ENCODE data around the gene FOXN3.

FOXN3 gene

DNA sequence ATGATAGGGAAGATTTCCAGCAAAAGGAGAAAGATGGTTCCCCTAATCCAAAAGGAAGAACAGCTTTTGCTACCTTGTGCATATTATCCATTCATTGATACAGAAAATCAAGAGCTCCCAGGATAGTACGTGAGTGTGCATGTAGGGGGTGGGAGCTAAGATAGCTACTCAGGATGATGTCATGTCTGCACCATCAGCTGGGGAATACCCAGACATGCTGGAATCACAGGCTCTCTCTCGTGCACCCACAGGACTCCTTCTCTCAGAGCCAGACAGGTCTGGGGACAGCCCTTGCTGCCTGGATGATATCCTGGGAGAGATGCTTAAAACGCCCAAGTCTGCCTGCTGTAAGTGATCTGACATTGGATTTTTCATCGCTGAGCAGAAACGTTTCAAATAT lies 38.9 kb downstream of the FOXN3 start:
- H3K27ac ChIP-seq, result no peak overlapping the region
- DNase-seq (ENCODE audit: low spot score), result peak; percentile 38
- ChIA-PET POLR2A (ENCODE audit: low non-redundant PET) (interaction anchor here (0.5 kb wide), 1 partner anchor 78 kb away, joined by 3 read pairs; no protein-coding TSS in a partner anchor), CTCF (no interaction called here)
- TF ChIP-seq, protein P1, sequence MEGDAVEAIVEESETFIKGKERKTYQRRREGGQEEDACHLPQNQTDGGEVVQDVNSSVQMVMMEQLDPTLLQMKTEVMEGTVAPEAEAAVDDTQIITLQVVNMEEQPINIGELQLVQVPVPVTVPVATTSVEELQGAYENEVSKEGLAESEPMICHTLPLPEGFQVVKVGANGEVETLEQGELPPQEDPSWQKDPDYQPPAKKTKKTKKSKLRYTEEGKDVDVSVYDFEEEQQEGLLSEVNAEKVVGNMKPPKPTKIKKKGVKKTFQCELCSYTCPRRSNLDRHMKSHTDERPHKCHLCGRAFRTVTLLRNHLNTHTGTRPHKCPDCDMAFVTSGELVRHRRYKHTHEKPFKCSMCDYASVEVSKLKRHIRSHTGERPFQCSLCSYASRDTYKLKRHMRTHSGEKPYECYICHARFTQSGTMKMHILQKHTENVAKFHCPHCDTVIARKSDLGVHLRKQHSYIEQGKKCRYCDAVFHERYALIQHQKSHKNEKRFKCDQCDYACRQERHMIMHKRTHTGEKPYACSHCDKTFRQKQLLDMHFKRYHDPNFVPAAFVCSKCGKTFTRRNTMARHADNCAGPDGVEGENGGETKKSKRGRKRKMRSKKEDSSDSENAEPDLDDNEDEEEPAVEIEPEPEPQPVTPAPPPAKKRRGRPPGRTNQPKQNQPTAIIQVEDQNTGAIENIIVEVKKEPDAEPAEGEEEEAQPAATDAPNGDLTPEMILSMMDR (conservative IDR thresholded peaks at IDR 0.05; ENCODE audit: low read depth), result no peak

DNA sequence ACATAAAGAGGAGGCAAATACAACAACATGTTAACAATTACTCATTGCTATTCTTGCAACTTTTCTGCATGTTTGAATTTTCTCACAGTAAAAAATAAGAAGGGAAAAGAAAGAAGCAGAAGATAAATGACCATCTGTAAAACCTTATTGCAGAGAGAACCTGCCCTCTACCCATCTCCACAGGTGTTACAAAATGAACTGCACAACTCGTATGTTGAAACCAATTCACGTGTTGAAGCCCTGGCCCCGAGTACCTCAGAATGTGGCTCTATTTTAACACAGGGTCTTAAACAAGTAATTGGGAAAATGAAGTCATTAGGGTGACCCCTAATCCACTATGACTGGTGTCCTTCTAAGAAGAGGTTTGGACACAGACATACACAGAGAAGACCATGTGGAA lies 39.5 kb downstream of the FOXN3 start:
- ChIA-PET POLR2A (ENCODE audit: low non-redundant PET) (no interaction called here), CTCF (no interaction called here)
- no peak overlapping the region for H3K27ac ChIP-seq
- DNase-seq (ENCODE audit: low spot score), result no peak
- TF ChIP-seq, protein P1 (conservative IDR thresholded peaks at IDR 0.05; ENCODE audit: low read depth), result no peak

DNA sequence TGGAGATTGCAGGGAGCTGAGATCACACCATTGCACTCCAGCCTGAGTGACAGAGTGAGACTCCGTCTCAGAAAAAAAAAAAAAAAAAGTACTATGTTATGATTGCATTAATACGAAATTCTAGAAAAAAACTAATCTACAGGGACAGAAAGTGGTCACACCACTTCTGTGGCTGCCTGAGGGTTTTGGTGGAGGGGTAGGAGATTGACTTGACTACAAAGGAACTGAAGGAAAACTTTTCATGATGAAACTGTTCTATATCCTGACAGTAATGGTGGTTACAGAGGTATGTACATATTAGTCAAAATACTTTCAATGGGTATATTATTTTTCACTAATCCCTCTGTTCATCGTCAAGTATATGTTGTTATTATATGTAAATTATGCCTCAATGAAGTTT lies 42.1 kb downstream of the FOXN3 start:
- TF ChIP-seq, protein P1 (conservative IDR thresholded peaks at IDR 0.05; ENCODE audit: low read depth), result no peak
- DNase-seq (ENCODE audit: low spot score), result no peak
- H3K27ac ChIP-seq, result no peak overlapping the region
- ChIA-PET CTCF (no interaction called here), POLR2A (ENCODE audit: low non-redundant PET) (no interaction called here)

DNA sequence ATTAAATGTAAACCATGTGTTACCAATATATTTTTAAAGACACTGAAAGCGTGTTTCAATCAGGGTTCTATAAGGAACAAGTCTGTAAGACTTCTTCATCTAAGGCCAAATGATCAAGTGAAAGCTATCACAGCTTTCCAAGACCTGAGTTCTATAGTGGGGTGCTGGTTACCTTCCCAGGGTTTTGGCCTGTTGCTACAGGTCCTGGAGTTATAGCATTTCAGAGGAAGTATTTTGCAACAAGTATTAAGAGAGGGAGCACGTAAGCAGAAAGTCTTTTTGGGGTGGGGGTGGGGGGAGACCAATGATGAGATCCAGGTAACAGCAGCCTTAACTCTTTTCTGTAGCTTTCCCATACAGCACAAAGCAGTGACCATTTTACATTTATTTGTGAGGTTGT lies 43.8 kb downstream of the FOXN3 start:
- CTCF ChIA-PET, result no interaction called here
- TF ChIP-seq, protein P1 (conservative IDR thresholded peaks at IDR 0.05; ENCODE audit: low read depth), result no peak
- peak overlapping the region; percentile 35; the same call in 1 of the 2 replicates for H3K27ac ChIP-seq
- peak; percentile 13 for DNase-seq (ENCODE audit: low spot score)
- POLR2A ChIA-PET (ENCODE audit: low non-redundant PET), result no interaction called here

DNA sequence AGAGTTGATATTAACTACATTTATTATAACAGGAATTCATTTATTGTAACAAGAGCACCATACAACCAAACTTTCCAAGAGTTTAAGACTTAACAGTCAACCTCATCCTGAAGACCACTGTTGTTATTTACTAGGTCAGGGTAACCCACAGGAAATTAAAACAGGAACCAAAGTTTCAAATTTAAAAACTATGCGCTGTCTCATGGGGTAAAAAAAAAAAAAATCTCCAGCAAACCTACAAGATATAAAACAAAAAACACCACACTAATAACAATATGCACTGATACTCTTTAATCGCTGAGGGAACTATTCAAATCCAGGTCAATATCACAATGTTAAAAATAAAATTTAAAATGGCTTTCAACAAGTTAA lies 44.5 kb downstream of the FOXN3 start:
- H3K27ac ChIP-seq, result no peak overlapping the region; the same call in 1 of the 2 replicates
- POLR2A ChIA-PET (ENCODE audit: low non-redundant PET), result no interaction called here
- TF ChIP-seq, protein P1 (conservative IDR thresholded peaks at IDR 0.05; ENCODE audit: low read depth), result no peak
- DNase-seq (ENCODE audit: low spot score), result no peak
- CTCF ChIA-PET, result interaction anchor here (0.6 kb wide), 1 partner anchor 175 kb away, joined by 3 read pairs; no protein-coding TSS in a partner anchor

DNA sequence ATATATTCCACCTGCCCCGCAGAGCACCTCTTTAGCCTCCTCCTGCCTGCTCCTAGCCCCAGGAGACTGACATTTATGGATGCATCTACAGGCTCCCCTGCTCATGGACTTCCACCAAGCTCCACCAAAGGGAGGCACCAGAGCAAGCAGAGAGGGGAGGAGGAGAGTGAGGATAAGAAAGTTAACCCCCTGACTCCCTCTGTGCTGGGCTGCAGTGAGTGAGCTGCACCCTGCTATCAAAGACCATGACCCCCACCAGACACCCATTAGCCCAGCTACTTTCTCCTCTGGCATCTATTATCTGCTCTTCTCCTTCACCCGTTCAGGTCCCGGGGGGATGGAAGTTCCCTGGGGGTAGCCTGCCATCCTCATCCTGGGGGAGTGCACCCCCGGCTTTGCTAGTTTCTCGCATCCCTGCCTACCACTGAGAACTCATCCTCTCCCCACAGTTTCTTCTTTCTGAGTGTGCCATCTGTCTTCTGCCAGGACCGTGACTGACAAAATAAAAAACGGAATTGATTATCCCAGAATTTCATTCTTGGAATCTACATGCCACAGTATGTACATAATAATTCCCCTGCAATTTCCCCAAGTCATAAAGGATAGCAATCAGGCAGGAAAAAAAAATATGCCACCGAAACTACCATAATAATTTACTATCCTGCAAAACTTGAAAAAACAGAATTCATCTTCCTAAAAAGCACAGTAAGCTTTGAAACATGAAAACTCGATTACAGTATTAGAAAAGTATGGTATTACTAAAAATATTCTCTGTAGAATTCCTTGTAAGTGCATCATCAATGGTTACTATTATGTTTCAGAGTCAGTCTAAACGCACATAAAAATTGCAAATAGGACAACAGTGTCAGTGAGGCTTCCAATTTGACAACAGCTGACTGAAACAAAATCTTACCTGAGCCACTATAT lies 45.2 kb downstream of the FOXN3 start:
- H3K27ac ChIP-seq, result no peak overlapping the region
- ChIA-PET POLR2A (ENCODE audit: low non-redundant PET) (no interaction called here), CTCF (interaction anchor here (0.6 kb wide), 1 partner anchor 175 kb away, joined by 3 read pairs; no protein-coding TSS in a partner anchor)
- DNase-seq (ENCODE audit: low spot score), result no peak
- TF ChIP-seq, protein P1 (conservative IDR thresholded peaks at IDR 0.05; ENCODE audit: low read depth), result no peak
